Stomach smooth muscle (tissue), 2 donors: ENCODE measurements around the gene RBM6.
"Not testable (repeated sequence)": the region's sequence is repeated elsewhere in the genome, so short reads cannot be mapped to it uniquely, and the experiment has no call there.

Source experiments
- H3K27ac ChIP-seq: one replicate; pipeline ENCODE4 v1.7.0; 2013; ENCODE audit warnings: mild to moderate bottlenecking, low read length, inconsistent platforms
- H3K27me3 ChIP-seq, 2 donors: one replicate each; pipeline ENCODE4 v1.7.0; 2013; ENCODE audit warnings: low read length in 2 of 2; ENCODE audit not compliant: insufficient read depth in 2 of 2, control insufficient read depth in 1 of 2
- H3K36me3 ChIP-seq, 2 donors: one replicate each; pipeline ENCODE4 v1.7.0; 2013; ENCODE audit warnings: low read length in 2 of 2; ENCODE audit not compliant: control insufficient read depth in 2 of 2, insufficient read depth in 2 of 2
- H3K4me1 ChIP-seq: one replicate; pipeline ENCODE4 v1.7.0; 2013; ENCODE audit warnings: low read length; ENCODE audit not compliant: control insufficient read depth, insufficient read depth
- H3K4me3 ChIP-seq, 2 donors: one replicate each; pipeline ENCODE4 v1.7.0; 2013; ENCODE audit warnings: low read length in 2 of 2
- H3K9ac ChIP-seq, 2 donors: one replicate each; pipeline ENCODE4 v1.7.0; 2013; ENCODE audit warnings: low read length in 2 of 2, mild to moderate bottlenecking in 1 of 2
- H3K9me3 ChIP-seq, 2 donors: one replicate each; pipeline ENCODE4 v1.7.0; 2013; ENCODE audit warnings: low read length in 2 of 2; ENCODE audit not compliant: control insufficient read depth in 2 of 2
- donor health status: healthy.
- donor health status: Pancreatic carcinoma.

Gene RBM6

DNA sequence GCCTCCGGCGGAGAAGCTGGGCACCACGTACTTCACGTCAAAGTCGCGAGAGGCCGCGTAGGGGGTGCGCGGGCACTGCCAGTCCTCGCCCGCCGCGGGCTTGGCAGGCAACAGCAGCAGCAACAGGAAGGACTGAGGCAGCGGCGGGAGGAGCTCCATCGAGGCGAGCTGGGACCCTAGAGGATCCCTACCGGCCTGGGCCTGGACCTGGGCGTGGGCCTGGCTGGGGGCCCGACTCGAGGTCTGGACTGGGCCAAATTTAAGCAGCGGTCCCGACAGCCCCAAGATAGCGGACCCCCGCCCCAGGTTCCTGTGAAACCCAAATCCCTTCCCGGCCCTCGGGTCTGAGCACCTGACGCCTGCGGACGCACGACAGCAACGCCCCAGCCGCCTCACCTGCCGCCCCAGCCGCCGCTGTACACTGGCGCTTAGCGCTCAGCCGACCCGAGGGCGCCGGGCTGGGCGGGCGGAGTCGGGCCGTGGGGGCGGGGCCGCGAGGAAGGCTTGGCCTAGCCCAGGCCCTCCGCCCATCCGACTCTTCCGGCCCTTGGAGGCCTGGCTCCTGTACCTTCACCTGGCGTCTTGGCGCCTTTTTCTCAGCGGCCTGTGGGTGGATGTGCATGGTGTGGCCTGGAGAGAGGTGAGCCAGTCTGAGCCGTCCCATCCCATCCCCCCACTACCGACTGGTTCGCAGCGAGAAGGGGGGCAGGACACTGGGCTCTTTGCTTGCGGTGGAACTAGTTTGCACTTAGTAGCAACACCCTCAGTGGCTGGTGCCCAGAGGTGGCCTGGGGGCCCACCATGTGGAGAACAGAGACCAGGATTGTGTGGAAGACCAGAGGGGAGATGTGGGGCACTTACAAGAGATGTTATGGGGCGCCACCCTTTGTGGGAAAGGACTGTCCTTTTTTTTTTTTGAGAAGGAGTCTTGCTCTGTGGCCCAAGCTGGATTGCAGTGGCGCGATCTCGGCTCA is 36.2 kb upstream of the RBM6 start, which contains the start of gene MST1R:
TSS of gene MST1R (minus strand) at position 423 of the 974 bp plus-strand sequence. CDS start at position 159, 264 bp downstream.
- Histone ChIP-seq H3K27ac (no peak within 1 kb of the TSS), H3K36me3 (no peaks in the 10 kb centered on the region), H3K4me1 (peaks cover 28% of the 10 kb centered on the region), H3K4me3 (peak within 1 kb of the TSS; percentile 59 to 75), H3K9me3 (no peaks in the 10 kb centered on the region), H3K27me3 (no peaks in the 10 kb centered on the region), H3K9ac (peak within 1 kb of the TSS; percentile 32 to 47)

DNA sequence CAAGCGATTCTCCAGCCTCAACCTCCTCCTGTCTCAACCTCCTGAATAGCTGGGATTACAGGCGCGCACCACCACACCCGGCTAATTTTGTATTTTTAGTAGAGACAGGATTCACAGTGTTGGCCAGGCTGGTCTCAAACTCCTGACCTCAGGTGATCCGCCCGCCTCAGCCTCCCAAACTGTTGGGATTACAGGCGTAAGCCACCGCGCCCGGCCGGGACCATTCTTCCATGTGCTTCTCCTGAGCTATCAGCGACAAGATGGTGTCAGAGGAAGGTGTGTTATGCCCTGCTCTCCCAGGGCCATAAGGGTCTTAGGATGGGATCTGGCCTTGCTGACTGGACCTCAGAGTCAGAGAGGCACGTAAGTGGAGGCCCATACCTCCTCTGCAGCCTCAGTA is 35.5 kb upstream of the RBM6 start:
- H3K4me3 ChIP-seq, H3K27me3 ChIP-seq, H3K27ac ChIP-seq, H3K36me3 ChIP-seq, H3K9me3 ChIP-seq, H3K9ac ChIP-seq: not testable (repeated sequence)
- H3K4me1 ChIP-seq = peaks cover 28% of the 10 kb centered on the region

GRCh38 chr3:49906073-49906743 is 33.7 kb upstream of the RBM6 start:
- peak overlapping the region; percentile 31 for H3K27ac ChIP-seq
- H3K4me1 ChIP-seq = peaks cover 23% of the 10 kb centered on the region
- peak overlapping the region; percentile 69 to 75 for H3K4me3 ChIP-seq
- no peaks in the 10 kb centered on the region for H3K9me3 ChIP-seq
- H3K9ac ChIP-seq = peak overlapping the region; percentile 47 to 48
- H3K27me3 ChIP-seq = no peaks in the 10 kb centered on the region
- peaks cover 7 to 8% of the 10 kb centered on the region in 2 donors for H3K36me3 ChIP-seq

DNA sequence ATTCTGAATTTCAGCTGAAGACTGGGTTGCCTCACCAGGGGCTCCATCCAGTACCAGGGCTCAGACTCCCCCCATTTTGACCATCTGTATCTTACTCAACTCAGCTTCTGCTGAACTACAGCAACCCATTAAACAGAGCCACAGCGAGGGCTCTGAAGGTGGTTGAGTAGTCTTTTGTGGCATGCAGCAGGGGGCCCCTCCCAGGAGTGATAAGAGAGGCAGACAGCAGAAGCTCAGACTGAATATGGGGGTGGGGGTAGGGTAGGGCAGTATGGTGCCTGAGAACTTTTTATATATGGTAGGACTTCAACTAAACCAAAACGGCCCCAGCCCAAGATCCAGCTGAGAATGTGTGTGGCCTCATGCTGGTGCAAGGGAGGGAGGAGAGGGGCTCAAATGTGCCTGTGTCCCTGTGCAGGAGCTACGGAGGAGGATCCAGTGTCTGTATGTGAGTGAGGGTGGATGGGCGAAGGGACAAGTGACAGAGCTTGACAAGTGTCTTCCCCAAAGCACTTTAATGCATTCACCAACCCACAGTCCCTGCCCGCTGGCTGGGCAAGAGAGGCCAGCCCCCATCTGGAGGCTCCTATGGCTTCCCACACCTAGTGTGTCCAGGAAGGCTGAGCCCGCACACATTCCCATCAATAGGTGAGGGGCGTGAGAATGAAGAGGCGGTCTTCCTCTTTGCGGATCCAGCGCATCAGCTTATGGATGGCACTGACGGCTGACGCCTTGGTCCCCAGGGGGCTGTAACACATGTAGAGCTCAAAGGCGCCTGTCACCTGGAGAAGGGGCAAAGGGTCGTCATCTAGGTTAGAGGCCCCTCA is 31.4 kb upstream of the RBM6 start:
- Histone ChIP-seq H3K27me3 (no peaks in the 10 kb centered on the region), H3K9ac (no peak overlapping the region), H3K27ac (no peak overlapping the region), H3K4me1 (peaks cover 14% of the 10 kb centered on the region), H3K36me3 (peaks cover 10 to 21% of the 10 kb centered on the region in 2 donors), H3K4me3 (no peak overlapping the region), H3K9me3 (no peaks in the 10 kb centered on the region)

GRCh38 chr3:49910409-49911123 is 29.4 kb upstream of the RBM6 start:
- Histone ChIP-seq H3K4me1 (peaks cover 10% of the 10 kb centered on the region), H3K4me3 (no peak overlapping the region), H3K27ac (no peak overlapping the region), H3K36me3 (peaks cover 10 to 21% of the 10 kb centered on the region in 2 donors), H3K27me3 (no peaks in the 10 kb centered on the region), H3K9me3 (no peaks in the 10 kb centered on the region), H3K9ac (no peak overlapping the region)

GRCh38 chr3:49911124-49911420 is 28.9 kb upstream of the RBM6 start:
- Histone ChIP-seq H3K4me1 (peaks cover 5% of the 10 kb centered on the region), H3K9ac (no peak overlapping the region), H3K27ac (no peak overlapping the region), H3K9me3 (no peaks in the 10 kb centered on the region), H3K27me3 (no peaks in the 10 kb centered on the region), H3K36me3 (peaks cover 10 to 23% of the 10 kb centered on the region in 2 donors), H3K4me3 (no peak overlapping the region)

DNA sequence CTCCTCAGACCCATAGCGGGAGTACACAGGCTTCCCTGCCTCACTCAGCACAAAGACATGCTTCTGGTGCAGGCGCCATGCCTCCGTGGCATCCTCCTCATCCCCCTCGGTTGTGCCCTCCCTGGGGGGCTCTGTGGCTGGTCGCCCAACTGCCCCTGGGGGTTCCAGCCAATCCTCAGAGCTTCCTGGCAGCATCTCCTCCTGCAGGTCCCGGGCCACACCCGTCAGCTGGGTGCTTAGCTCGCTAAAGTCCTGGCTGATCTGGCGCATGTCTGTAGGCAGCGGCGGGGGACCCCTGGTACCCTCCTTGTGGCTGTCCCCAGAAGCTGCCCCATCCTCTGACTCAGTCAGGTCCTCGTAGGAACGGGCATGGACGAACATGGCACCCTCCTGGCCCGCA is 28.3 kb upstream of the RBM6 start:
- Histone ChIP-seq H3K27me3 (no peaks in the 10 kb centered on the region), H3K9ac (no peak overlapping the region), H3K4me1 (no peaks in the 10 kb centered on the region), H3K27ac (no peak overlapping the region), H3K9me3 (no peaks in the 10 kb centered on the region), H3K36me3 (peaks cover 10 to 24% of the 10 kb centered on the region in 2 donors), H3K4me3 (no peak overlapping the region)

GRCh38 chr3:49912881-49913281 is 27.1 kb upstream of the RBM6 start:
- no peaks in the 10 kb centered on the region for H3K27me3 ChIP-seq

GRCh38 chr3:49914906-49915305 is 25.0 kb upstream of the RBM6 start:
- H3K9me3 ChIP-seq = no peaks in the 10 kb centered on the region
- no peak overlapping the region for H3K9ac ChIP-seq
- no peaks in the 10 kb centered on the region for H3K27me3 ChIP-seq
- H3K27ac ChIP-seq = no peak overlapping the region
- H3K4me1 ChIP-seq = no peaks in the 10 kb centered on the region
- H3K36me3 ChIP-seq = peaks cover 9 to 18% of the 10 kb centered on the region in 2 donors
- no peak overlapping the region for H3K4me3 ChIP-seq

More at GRCh38 chr3:49912881-49913281, 27.1 kb upstream of the RBM6 start:
- no peak overlapping the region for H3K9ac ChIP-seq
- no peak overlapping the region for H3K4me3 ChIP-seq
- H3K4me1 ChIP-seq = no peaks in the 10 kb centered on the region
- peaks cover 10 to 24% of the 10 kb centered on the region in 2 donors for H3K36me3 ChIP-seq
- no peak overlapping the region for H3K27ac ChIP-seq
- no peaks in the 10 kb centered on the region for H3K9me3 ChIP-seq

DNA sequence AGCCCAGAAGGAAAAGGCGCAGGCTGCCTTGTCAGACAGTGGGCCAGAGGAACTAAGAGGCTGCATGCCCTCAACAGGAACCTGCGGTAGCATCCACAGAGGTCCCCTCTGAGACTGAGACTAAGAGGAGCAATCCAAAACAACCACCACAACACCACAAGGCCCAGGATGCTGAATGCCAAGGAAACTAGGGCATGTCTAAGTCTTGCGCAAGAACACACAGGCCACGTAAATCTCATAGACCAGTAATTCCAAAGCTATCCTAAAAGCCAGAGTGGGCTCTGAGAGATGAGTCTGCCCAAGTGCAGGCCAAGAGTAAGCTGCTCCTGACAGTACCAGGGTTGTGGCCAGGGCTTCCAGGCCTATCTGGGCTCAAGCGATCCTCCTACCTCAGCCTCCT is 23.3 kb upstream of the RBM6 start:
- no peaks in the 10 kb centered on the region for H3K27me3 ChIP-seq
- no peaks in the 10 kb centered on the region for H3K9me3 ChIP-seq
- H3K9ac ChIP-seq = no peak overlapping the region
- no peak overlapping the region for H3K4me3 ChIP-seq
- no peak overlapping the region for H3K27ac ChIP-seq
- peaks cover 3 to 13% of the 10 kb centered on the region in 2 donors for H3K36me3 ChIP-seq
- H3K4me1 ChIP-seq = no peaks in the 10 kb centered on the region
